Gastrocnemius medialis (tissue), 4 donors: Measurements from ENCODE around the gene IGSF8.

Experiments used
- POLR2A ChIP-seq, 2 donors: fragments of 450-650 bp; IDR thresholded peaks; one replicate each; pipeline ENCODE4 v1.6.1; 2017; ENCODE audit warnings: antibody characterized with exemption in 2 of 2, mild to moderate bottlenecking in 2 of 2, moderate library complexity in 2 of 2
- TF ChIP-seq, protein P1 (sequence below), 5 experiments: fragments of 450-650 bp in 3 of 5; fragments of 200-600 bp in 2 of 5; sonication (generic) in 2 of 5; IDR thresholded peaks in 4 of 5; conservative IDR thresholded peaks in 1 of 5; 1 replicate in 4 of 5; 2 replicates in 1 of 5; pipeline ENCODE4 v1.5.1; 2016 to 2019; ENCODE audit warnings: antibody characterized with exemption in 5 of 5, mild to moderate bottlenecking in 3 of 5, moderate library complexity in 3 of 5

DNA sequence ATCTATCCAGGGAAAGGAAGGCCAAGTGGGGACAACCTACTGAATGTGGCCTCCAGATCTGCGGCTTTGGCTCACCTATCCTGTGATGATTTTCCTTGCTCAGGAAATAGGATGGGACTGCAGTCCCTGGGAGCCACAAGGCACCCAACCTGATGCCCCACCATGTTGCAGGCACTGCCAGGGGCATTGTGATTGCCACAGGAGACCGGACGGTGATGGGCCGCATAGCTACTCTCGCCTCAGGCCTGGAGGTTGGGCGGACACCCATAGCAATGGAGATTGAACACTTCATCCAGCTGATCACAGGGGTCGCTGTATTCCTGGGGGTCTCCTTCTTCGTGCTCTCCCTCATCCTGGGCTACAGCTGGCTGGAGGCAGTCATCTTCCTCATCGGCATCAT is 29.0 kb upstream of the IGSF8 start:
- TF ChIP-seq POLR2A (IDR thresholded peaks at IDR 0.05): no peak
- TF ChIP-seq, protein P1, sequence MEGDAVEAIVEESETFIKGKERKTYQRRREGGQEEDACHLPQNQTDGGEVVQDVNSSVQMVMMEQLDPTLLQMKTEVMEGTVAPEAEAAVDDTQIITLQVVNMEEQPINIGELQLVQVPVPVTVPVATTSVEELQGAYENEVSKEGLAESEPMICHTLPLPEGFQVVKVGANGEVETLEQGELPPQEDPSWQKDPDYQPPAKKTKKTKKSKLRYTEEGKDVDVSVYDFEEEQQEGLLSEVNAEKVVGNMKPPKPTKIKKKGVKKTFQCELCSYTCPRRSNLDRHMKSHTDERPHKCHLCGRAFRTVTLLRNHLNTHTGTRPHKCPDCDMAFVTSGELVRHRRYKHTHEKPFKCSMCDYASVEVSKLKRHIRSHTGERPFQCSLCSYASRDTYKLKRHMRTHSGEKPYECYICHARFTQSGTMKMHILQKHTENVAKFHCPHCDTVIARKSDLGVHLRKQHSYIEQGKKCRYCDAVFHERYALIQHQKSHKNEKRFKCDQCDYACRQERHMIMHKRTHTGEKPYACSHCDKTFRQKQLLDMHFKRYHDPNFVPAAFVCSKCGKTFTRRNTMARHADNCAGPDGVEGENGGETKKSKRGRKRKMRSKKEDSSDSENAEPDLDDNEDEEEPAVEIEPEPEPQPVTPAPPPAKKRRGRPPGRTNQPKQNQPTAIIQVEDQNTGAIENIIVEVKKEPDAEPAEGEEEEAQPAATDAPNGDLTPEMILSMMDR (IDR thresholded peaks at IDR 0.05 in 4 of 5, conservative IDR thresholded peaks at IDR 0.05 in 1 of 5): no peak
